H9 (cell line): Measurements from ENCODE around the gene C19orf44. TPM values are rescaled to one million over a fixed set of nuclear protein-coding genes. Genes with fewer than 3 reads are reported as not detected.

ENCODE experiments used
- DNase-seq: peaks from one replicate; pipeline ENCODE4 v3.0.0-alpha.2; 2017
- H2AFZ ChIP-seq: one replicate; pipeline ENCODE4 v1.6.1; 2013; ENCODE audit warnings: mild to moderate bottlenecking, low read length, control low read depth, moderate library complexity
- H2AK5ac ChIP-seq: 2 replicates; pipeline ENCODE4 v1.6.1; 2013; ENCODE audit warnings: low read length, control low read depth, mixed read lengths; ENCODE audit not compliant: insufficient read length
- H2BK120ac ChIP-seq: one replicate; pipeline ENCODE4 v1.6.1; 2013; ENCODE audit warnings: low read depth, mild to moderate bottlenecking, low read length, control low read depth, inconsistent platforms; ENCODE audit not compliant: poor library complexity, severe bottlenecking
- H2BK12ac ChIP-seq: 2 replicates; pipeline ENCODE4 v1.6.1; 2013; ENCODE audit warnings: low read length, control low read depth, mixed read lengths, low read depth; ENCODE audit not compliant: insufficient read length
- H2BK15ac ChIP-seq: 2 replicates; pipeline ENCODE4 v1.6.1; 2013; ENCODE audit warnings: low read depth, low read length, control low read depth
- H2BK20ac ChIP-seq: one replicate; pipeline ENCODE4 v1.6.1; 2013; ENCODE audit warnings: low read depth, mild to moderate bottlenecking, low read length, control low read depth, inconsistent platforms; ENCODE audit not compliant: poor library complexity, severe bottlenecking
- H2BK5ac ChIP-seq: 2 replicates; pipeline ENCODE4 v1.6.1; 2013; ENCODE audit warnings: low read length, control low read depth, mixed read lengths; ENCODE audit not compliant: insufficient read length
- H3K14ac ChIP-seq: 2 replicates; pipeline ENCODE4 v1.6.1; 2013; ENCODE audit warnings: low read length, control low read depth; ENCODE audit not compliant: insufficient read depth
- H3K18ac ChIP-seq: 2 replicates; pipeline ENCODE4 v1.6.1; 2013; ENCODE audit warnings: low read depth, mild to moderate bottlenecking, mixed read lengths, low read length, control low read depth; ENCODE audit not compliant: insufficient read length
- H3K23ac ChIP-seq: 2 replicates; pipeline ENCODE4 v1.6.1; 2013; ENCODE audit warnings: low read length, control low read depth, mixed read lengths, low read depth; ENCODE audit not compliant: insufficient read length
- H3K23me2 ChIP-seq: 2 replicates; pipeline ENCODE4 v1.6.1; 2013; ENCODE audit warnings: low read depth, mild to moderate bottlenecking, mixed read lengths, low read length, control low read depth; ENCODE audit not compliant: insufficient read length, poor library complexity, severe bottlenecking
- H3K27ac ChIP-seq: 2 replicates; pipeline ENCODE4 v1.5.1; 2013; ENCODE audit warnings: low read length, control low read depth, mixed read lengths, low read depth; ENCODE audit not compliant: insufficient read length
- H3K27me3 ChIP-seq: 2 replicates; pipeline ENCODE4 v1.6.1; 2013; ENCODE audit warnings: low read length, control low read depth, inconsistent platforms; ENCODE audit not compliant: insufficient read depth
- H3K4ac ChIP-seq: 2 replicates; pipeline ENCODE4 v1.6.1; 2013; ENCODE audit warnings: low read depth, mild to moderate bottlenecking, control low read depth, inconsistent platforms, low read length, moderate library complexity
- H3K4me1 ChIP-seq: 2 replicates; pipeline ENCODE4 v1.6.1; 2013; ENCODE audit warnings: low read length, control low read depth, inconsistent platforms; ENCODE audit not compliant: insufficient read depth
- H3K4me2 ChIP-seq: 2 replicates; pipeline ENCODE4 v1.6.1; 2013; ENCODE audit warnings: low read length, control low read depth, mixed read lengths; ENCODE audit not compliant: insufficient read length, insufficient read depth
- H3K56ac ChIP-seq: 2 replicates; pipeline ENCODE4 v1.6.1; 2013; ENCODE audit warnings: low read depth, mild to moderate bottlenecking, mixed read lengths, low read length, control low read depth; ENCODE audit not compliant: insufficient read length
- H3K79me1 ChIP-seq: 2 replicates; pipeline ENCODE4 v1.6.1; 2013; ENCODE audit warnings: low read depth, mild to moderate bottlenecking, moderate library complexity, low read length, control low read depth, inconsistent platforms; ENCODE audit not compliant: insufficient read depth, poor library complexity, severe bottlenecking
- H3K79me2 ChIP-seq: 2 replicates; pipeline ENCODE4 v1.6.1; 2013; ENCODE audit warnings: low read length, control low read depth, inconsistent platforms; ENCODE audit not compliant: insufficient read depth
- H3K9ac ChIP-seq: 2 replicates; pipeline ENCODE4 v1.6.1; 2013; ENCODE audit warnings: low read length, control low read depth, mixed read lengths; ENCODE audit not compliant: insufficient read length; ENCODE audit errors: extremely low read depth
- H3K9me3 ChIP-seq: one replicate; pipeline ENCODE4 v1.6.1; 2013; ENCODE audit warnings: low read depth, low read length, inconsistent platforms; ENCODE audit not compliant: control insufficient read depth
- H3T11ph ChIP-seq: one replicate; pipeline ENCODE4 v1.6.1; 2013; ENCODE audit warnings: mild to moderate bottlenecking, low read length, control low read depth, inconsistent platforms
- H4K20me1 ChIP-seq: one replicate; pipeline ENCODE4 v1.6.1; 2013; ENCODE audit not compliant: control insufficient read depth, insufficient read length, insufficient read depth
- H4K5ac ChIP-seq: 2 replicates; pipeline ENCODE4 v1.6.1; 2013; ENCODE audit warnings: low read depth, mild to moderate bottlenecking, mixed read lengths, low read length, control low read depth; ENCODE audit not compliant: insufficient read length
- H4K8ac ChIP-seq: replicated peaks from 2 replicates; pipeline ENCODE4 v1.6.1; 2013; ENCODE audit warnings: low read length, control low read depth, mixed read lengths, low read depth; ENCODE audit not compliant: insufficient read length
- H4K91ac ChIP-seq: 2 replicates; pipeline ENCODE4 v1.6.1; 2013; ENCODE audit warnings: low read depth, mild to moderate bottlenecking, moderate library complexity, mixed read lengths, low read length, control low read depth; ENCODE audit not compliant: insufficient read length
- H3K27ac Mint-ChIP-seq, 3 experiments: 2 replicates in 2 of 3; 3 replicates in 1 of 3; pipeline ENCODE4 v1.8.0; 2020 to 2021; ENCODE audit warnings: mixed read lengths in 3 of 3, mild to moderate bottlenecking in 1 of 3, moderate library complexity in 1 of 3
- H3K27me3 Mint-ChIP-seq: 2 replicates; pipeline ENCODE4 v1.8.0; 2021; ENCODE audit warnings: low read depth, mild to moderate bottlenecking, moderate library complexity, mixed read lengths
- H3K36me3 Mint-ChIP-seq, 3 experiments: 2 replicates in 2 of 3; 3 replicates in 1 of 3; pipeline ENCODE4 v1.8.0; 2020 to 2021; ENCODE audit warnings: low read depth in 3 of 3, mixed read lengths in 3 of 3; ENCODE audit not compliant: insufficient read depth in 1 of 3
- H3K4me1 Mint-ChIP-seq, 2 experiments: 2 replicates each; pipeline ENCODE4 v1.8.0; 2020; ENCODE audit warnings: mixed read lengths in 2 of 2
- H3K4me3 Mint-ChIP-seq, 2 experiments: 2 replicates in 1 of 2; 3 replicates in 1 of 2; pipeline ENCODE4 v1.8.0; 2020 to 2021; ENCODE audit warnings: mild to moderate bottlenecking in 2 of 2, mixed read lengths in 2 of 2, moderate library complexity in 1 of 2
- H3K9me3 Mint-ChIP-seq, 2 experiments: 2 replicates in 1 of 2; 3 replicates in 1 of 2; pipeline ENCODE4 v1.8.0; 2020; ENCODE audit warnings: mild to moderate bottlenecking in 2 of 2, mixed read lengths in 2 of 2, moderate library complexity in 1 of 2
- CTCF ChIP-seq: fragments of 200-600 bp; sonication (generic); conservative IDR thresholded peaks from 3 replicates; pipeline ENCODE4 v1.8.0; 2021; ENCODE audit warnings: antibody characterized with exemption, mild to moderate bottlenecking
- WGBS: extraction: QIAGEN DNeasy Blood & Tissue Kit; methylation state at CpG from one replicate; pipeline ENCODE4 v1.1.7; 2013; ENCODE audit warnings: missing lambda C conversion rate, low lambda C conversion rate, mixed read lengths; ENCODE audit not compliant: insufficient read length; ENCODE audit errors: extremely low coverage; 5-methylcytosine and 5-hydroxymethylcytosine counted together
- total RNA-seq: library from RNA; stranded (reverse); gene quantifications from 2 replicates; pipeline ENCODE4 v1.2.1, GENCODE V29; 2021

Gene C19orf44
- total RNA-seq, 1 experiment from 2014 or later: 6.4 TPM

- no peak overlapping the region for H2BK12ac ChIP-seq
- H3K27ac ChIP-seq: no peak overlapping the region
- DNase-seq: no peak
- Mint-ChIP-seq H3K27me3 (no peaks in the 10 kb centered on the region), H3K36me3 (peaks cover 29 to 50% (median 47%) of the 10 kb centered on the region in 3 experiments; a peak in 6 of 7 replicates), H3K9me3 (no peaks in the 10 kb centered on the region), H3K27ac (peak overlapping the region; percentile 62 to 85 (median 67)), H3K4me1 (peaks cover 13 to 16% of the 10 kb centered on the region in 2 experiments), H3K4me3 (peak overlapping the region; percentile 91 to 96)
- no peaks in the 10 kb centered on the region; the same call in 1 of the 2 replicates for H3K4me1 ChIP-seq
- no peak overlapping the region for H2AK5ac ChIP-seq
- no peak overlapping the region for H3K56ac ChIP-seq
- H3T11ph ChIP-seq: no peak overlapping the region
- peaks cover 16% of the 10 kb centered on the region for H3K79me1 ChIP-seq
- no peak overlapping the region for H4K91ac ChIP-seq
- H3K9me3 ChIP-seq: no peaks in the 10 kb centered on the region
- H4K20me1 ChIP-seq: no peaks in the 10 kb centered on the region
- peaks cover 38% of the 10 kb centered on the region; the same call in 1 of the 2 replicates for H3K79me2 ChIP-seq
- H3K27me3 ChIP-seq: no peaks in the 10 kb centered on the region
- no peak for TF ChIP-seq CTCF
- WGBS: no CpG with 5 or more reads among the region's 29 CpGs
- peak overlapping the region; percentile 95 for H3K4me2 ChIP-seq
- no peak overlapping the region for H2BK5ac ChIP-seq
- H3K4ac ChIP-seq: no peak overlapping the region
- no peak overlapping the region for H2BK120ac ChIP-seq
- no peak overlapping the region for H4K8ac ChIP-seq
- peaks cover 13% of the 10 kb centered on the region for H3K23me2 ChIP-seq
- no peak overlapping the region for H3K23ac ChIP-seq
- no peak overlapping the region for H2AFZ ChIP-seq
- peak overlapping the region; percentile 83 for H3K9ac ChIP-seq
- H2BK15ac ChIP-seq: peak overlapping the region; percentile 87; the same call in 1 of the 2 replicates
- H3K14ac ChIP-seq: peak overlapping the region; percentile 71
- H3K18ac ChIP-seq: no peak overlapping the region
- no peak overlapping the region for H2BK20ac ChIP-seq
- H4K5ac ChIP-seq: no peak overlapping the region
Measured at GRCh38 chr19:16541526-16542044, 45.4 kb downstream of the C19orf44 start.
